HG02571 (cell line): ENCODE measurements around the gene PRKAR1B.

ENCODE experiments used
- ATAC-seq: cut with Tn5 transposase; IDR thresholded peaks from one replicate; pipeline ENCODE4 v1.9.1; 2021; ENCODE audit warnings: mild to moderate bottlenecking, moderate library complexity; ENCODE audit not compliant: unreplicated experiment

PRKAR1B gene

GRCh38 chr7:741850-742249, 14.8 kb upstream of the PRKAR1B start:
- ATAC-seq, result no peak

GRCh38 chr7:741191-741671, 14.2 kb upstream of the PRKAR1B start:
- no peak for ATAC-seq

GRCh38 chr7:739983-740942, 13.2 kb upstream of the PRKAR1B start:
- no peak for ATAC-seq

GRCh38 chr7:739455-739982, 12.4 kb upstream of the PRKAR1B start:
- no peak for ATAC-seq

GRCh38 chr7:738723-739454, 11.8 kb upstream of the PRKAR1B start:
- no peak for ATAC-seq

- no peak for ATAC-seq
Measured at GRCh38 chr7:738241-738640, 11.2 kb upstream of the PRKAR1B start.

- no peak for ATAC-seq
Measured at GRCh38 chr7:734808-735207, 7.7 kb upstream of the PRKAR1B start.

- no peak for ATAC-seq
Measured at GRCh38 chr7:734214-734613, 7.1 kb upstream of the PRKAR1B start.

GRCh38 chr7:732556-732955, 5.5 kb upstream of the PRKAR1B start:
- no peak for ATAC-seq

GRCh38 chr7:732094-732541, 5.0 kb upstream of the PRKAR1B start:
- no peak for ATAC-seq

- ATAC-seq, result no peak
Measured at GRCh38 chr7:731440-732085, 4.5 kb upstream of the PRKAR1B start.

GRCh38 chr7:730501-731439, 3.7 kb upstream of the PRKAR1B start:
- no peak for ATAC-seq

- no peak for ATAC-seq
Measured at GRCh38 chr7:729140-730000, 2.3 kb upstream of the PRKAR1B start.

GRCh38 chr7:728602-729001, 1.5 kb upstream of the PRKAR1B start:
- ATAC-seq, result no peak

- no peak for ATAC-seq
Measured at GRCh38 chr7:727806-728460, 852 bp upstream of the PRKAR1B start.

GRCh38 chr7:726854-727103, 302 bp downstream of the PRKAR1B start:
- no peak for ATAC-seq

- ATAC-seq, result peak; percentile 76
Measured at GRCh38 chr7:726084-726853, 812 bp downstream of the PRKAR1B start, which contains the start of gene DNAAF5. Gene DNAAF5, plus strand, starts transcription at chr7:726699. Its CDS starts 22 bp downstream, at chr7:726721.
